Heart left ventricle (tissue), 13 donors: ENCODE data around the gene MSL3B.

Experiments used
- CTCF ChIP-seq, 12 donors: fragments of 200-600 bp; sonication (generic) in 4 of 12; IDR thresholded peaks; one replicate each; pipeline versions ENCODE4 v1.5.0 to v1.8.0; 2018 to 2022; ENCODE audit warnings: antibody characterized with exemption in 12 of 12, mild to moderate bottlenecking in 5 of 12
- POLR2A ChIP-seq, 2 donors: fragments of 450-650 bp; IDR thresholded peaks; one replicate each; pipeline ENCODE4 v1.6.1; 2017; ENCODE audit warnings: antibody characterized with exemption in 2 of 2, mild to moderate bottlenecking in 2 of 2, moderate library complexity in 2 of 2
- donor health status: ischemic (EF 13 %, LVEDD 7.1; RV severe dilation, severe dysfunction).
- donor health status: DM: no; HTN: yes; CAD: no.
- donor health status: DM: no; HTN: no; CAD: no.
- donor health status: ischemic (EF 25% LVEDD 6.9; RV normal size, moderate dysfunction).
- donor health status: ischemic (EF 25% LVEDD 5.7; RV mildly dilated, moderate dysfunction).
- donor health status: ischemic (EF 35%, LVEDD 5.7; RV mildly dilated, moderate dysfunction).
- donor health status: nonischemic (EF 11% LVEDD 7.7; RV severe dilation, severe dysfunction).
- donor health status: DM: yes; HTN: yes; CAD: no.
- donor health status: PGD.
- donor health status: ischemic (EF 29% LVEDD 5.4; RV normal size, mild dysfunction).
- donor health status: nonischemic (EF 23%, LVEDD 6.1; RV moderate dilation, normal function).

GRCh38 chr2:233829193-233830110, 38.7 kb downstream of the MSL3B start:
- TF ChIP-seq CTCF (IDR thresholded peaks at IDR 0.05) (no peak), POLR2A (IDR thresholded peaks at IDR 0.05) (no peak)
